NOMO-1 treated with dmso at 0.1 percent for 144 hours (cell line): ENCODE measurements around the gene RBMS3.
A peak's percentile ranks its signal among the peaks of the same experiment; 100 is the strongest.
"Not testable (repeated sequence)": the region's sequence is repeated elsewhere in the genome, so short reads cannot be mapped to it uniquely, and the experiment has no call there.

Experiments used
- DNase-seq: peaks from one replicate; lab custom pipeline; 2025; ENCODE audit not compliant: unreplicated experiment; lab: John Stamatoyannopoulos, UW

RBMS3 gene

DNA sequence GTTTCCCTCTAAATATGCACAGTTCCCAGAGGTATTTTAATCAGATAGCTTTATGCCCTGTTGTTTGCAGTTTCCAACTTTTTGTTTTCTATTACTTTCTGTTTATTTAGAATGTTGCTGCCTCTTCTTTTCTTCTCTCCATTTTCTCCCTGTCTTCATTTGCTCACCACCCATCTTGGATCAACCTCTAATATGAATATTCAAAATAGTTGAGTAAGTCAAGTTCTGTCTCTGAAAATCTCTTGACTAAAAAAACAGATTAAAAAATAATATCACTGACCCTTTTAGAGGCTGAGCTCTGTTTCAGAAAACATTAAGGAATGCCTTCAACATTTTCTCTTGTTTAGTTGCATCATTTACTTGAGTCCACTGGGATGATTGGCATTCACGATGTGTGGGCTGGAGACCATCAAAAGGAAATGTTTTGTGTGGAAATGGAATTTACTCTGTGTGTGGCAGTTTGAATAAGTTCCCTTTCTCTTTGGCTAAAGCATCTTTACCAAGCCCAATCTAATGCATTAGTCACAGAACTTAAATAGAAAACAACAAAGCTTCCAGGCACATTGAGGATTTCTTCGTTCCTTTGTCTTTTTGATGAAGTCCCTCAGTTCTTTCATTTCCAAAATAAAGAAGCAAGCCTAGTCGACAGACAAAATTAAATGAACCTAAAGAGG lies 691.6 kb downstream of the RBMS3 start:
- no peak for DNase-seq

DNA sequence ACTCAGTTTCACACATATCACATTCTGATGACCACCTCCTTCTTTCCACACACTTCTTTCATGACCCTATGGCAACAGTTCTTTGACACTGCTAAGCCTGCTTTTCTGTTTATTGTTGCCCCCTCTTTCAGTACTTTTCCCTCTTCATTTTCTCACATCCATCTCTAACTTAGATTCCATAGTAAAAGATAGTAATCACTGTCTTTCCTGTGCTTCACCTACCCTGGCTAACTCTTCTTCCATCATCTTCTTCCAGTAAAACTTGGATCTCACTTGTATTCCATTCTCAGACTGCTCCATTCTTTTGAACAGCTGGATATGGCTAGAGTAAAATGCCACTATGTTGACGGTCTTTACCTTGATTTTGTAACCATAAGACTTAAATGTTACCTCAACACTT lies 692.9 kb downstream of the RBMS3 start:
- no peak for DNase-seq

DNA sequence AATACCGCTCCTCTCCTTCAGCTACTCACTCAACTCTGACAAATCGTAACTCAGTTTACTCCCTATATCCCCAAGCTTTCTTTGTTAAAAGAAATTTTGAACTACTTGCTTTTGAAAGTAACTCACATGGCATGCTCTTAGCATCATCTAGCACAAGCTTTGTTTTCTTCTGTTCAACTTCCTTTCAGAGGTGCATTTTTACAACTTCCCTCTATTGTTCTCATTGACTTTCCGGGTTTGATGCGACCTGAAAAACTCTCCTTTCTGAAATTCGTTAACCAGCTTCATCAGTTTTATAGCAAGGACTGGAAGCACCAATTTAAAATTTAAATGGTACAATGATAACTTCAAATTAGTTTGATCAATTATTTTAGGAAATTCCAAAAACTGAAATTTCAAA lies 696.0 kb downstream of the RBMS3 start:
- no peak for DNase-seq

DNA sequence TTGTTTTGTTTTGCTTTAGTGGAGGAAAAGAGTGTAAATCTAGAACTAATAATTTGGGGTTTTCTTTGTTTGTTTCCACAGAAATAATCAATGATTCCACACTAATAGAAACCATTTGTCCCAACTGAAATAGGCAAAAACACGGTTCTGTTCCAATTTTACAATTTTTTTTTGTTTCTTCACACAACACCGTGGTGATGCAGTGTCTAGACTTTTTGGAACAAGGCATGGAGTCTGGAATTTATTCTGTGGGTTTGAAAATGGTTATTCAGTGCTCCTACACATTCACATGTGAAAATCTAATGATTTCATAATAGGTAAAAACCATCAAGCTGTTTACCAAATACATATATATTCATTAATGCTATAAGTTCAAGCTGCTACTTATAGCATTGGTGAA lies 696.5 kb downstream of the RBMS3 start:
- DNase-seq = no peak

DNA sequence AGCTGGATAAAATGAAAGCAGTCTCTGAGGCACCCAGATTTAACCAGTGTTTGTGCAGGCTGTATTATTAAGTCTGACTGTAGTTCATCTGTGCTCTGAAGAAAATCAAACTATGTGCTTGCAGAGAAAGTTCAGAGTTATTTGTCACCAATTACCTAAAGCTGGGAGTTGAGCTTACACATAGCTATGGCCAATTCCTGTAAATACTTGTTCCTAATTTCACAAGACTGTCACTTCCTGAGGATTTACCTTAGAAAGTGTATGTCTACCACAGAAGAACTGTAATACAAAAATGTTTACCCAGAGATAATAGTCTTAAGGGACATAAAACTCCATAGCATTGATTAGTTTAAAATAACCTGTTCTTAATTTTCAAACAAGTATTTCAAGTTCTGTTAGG lies 697.2 kb downstream of the RBMS3 start:
- no peak for DNase-seq

DNA sequence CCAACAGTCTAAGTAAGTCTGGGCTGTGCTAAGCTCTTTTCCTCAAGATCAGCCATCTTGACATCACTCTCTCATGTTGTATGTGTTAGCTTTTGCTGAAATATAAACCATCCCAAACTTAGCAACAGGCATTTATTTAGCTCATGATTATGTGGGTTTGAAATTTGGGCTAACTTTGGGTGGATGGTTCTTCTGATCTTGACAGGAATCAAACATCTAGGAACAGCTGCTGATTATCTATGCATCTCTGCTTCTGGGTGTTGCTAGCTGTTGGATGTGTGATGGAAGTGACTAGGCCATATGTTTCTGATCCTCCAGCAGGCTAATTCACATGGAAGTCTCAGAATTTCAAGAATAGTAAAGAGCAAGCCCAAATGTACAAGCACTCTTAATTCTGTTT lies 710.3 kb downstream of the RBMS3 start:
- DNase-seq = no peak

DNA sequence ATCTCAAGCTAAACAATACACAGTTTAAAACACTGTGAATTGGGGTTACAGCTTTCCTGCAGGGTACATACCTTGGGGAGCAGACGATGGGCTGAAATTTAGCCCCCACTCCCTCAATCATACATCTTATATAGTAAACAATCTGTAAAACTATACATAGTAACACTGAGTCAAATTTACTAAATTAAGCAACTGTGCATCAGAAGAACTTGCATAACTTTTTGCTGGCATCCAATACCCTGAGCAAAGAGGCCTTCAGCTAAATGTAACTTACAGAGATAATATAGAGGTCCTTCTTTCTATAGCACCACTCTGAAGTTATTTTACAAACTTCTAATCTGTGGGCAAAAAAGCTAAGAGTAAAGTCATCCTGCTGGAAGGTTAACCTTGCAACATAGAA lies 721.9 kb downstream of the RBMS3 start:
- no peak for DNase-seq

DNA sequence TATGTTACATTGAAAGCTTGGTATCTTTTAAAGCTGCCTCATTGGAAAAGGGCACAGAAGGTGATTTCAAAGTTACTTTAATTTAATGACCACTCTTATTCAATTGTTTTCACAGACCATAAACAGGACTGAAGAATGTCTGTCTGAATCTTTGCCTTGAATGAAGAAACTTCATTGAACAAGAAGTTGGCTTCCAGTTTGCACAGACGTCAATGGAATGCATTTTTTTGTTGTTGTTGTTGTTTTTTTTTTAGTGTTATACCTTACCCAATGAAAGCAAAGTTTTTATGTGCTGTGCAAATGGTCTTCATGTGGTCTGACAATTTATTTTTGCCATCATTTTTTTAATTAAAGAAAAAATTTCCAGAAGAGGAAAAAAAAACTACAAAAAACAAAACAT lies 722.9 kb downstream of the RBMS3 start:
- no peak for DNase-seq

DNA sequence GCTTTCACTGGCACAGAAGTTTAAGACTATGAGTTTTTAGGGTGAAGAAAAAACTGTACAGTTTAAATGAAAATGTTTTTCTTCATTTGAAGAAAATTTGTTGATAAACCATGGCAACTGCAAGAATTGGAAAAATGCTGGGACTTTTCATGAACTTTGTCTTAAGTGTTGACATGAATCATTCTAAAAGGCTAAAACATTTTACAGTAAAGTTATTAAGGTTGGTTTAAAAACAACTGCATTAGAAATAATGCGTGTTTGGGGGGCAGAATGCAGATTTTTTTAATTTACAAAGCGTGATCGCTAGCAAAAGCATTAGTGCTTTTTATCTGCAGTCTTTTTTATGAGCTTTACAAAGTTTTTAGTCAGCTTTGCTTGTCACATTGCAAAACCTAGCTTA lies 723.6 kb downstream of the RBMS3 start:
- no peak for DNase-seq

DNA sequence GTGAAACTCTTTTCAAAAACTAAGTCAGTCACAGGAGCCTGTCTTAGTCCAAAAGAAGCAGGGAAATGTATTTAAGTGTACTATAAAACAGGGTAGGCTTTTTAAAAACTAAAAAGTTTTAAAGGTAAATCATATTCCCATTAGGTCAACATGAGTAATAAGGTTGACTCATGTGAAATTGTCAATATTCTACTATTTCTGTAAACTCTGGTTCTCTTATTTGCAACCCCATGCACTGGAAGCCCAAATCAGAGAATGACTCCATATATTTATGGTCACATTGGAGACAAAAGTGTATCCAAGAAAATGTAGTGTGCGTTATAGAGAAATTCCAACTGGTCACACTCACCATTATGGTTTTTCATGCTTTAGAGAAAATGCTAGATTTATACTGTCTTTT lies 725.2 kb downstream of the RBMS3 start:
- DNase-seq = no peak

DNA sequence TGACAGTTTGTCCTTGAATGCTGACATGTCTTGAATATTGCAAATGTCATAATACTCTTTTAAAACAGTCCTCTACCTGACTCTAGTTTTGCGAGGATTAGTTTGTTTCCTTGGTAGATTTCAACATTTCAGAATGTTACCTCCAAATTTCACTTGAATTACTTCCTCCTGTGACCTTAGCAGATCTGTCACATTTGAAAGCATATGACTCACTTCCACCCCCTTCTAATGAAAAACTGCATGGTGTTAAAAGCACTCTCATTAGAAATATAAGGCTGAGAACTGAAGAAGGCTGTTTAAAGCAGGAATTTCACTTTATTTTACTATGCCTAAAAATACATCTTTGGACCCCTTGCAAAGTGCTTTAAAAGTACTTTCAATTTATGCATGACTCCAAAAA lies 726.8 kb downstream of the RBMS3 start:
- peak; percentile 50 for DNase-seq

DNA sequence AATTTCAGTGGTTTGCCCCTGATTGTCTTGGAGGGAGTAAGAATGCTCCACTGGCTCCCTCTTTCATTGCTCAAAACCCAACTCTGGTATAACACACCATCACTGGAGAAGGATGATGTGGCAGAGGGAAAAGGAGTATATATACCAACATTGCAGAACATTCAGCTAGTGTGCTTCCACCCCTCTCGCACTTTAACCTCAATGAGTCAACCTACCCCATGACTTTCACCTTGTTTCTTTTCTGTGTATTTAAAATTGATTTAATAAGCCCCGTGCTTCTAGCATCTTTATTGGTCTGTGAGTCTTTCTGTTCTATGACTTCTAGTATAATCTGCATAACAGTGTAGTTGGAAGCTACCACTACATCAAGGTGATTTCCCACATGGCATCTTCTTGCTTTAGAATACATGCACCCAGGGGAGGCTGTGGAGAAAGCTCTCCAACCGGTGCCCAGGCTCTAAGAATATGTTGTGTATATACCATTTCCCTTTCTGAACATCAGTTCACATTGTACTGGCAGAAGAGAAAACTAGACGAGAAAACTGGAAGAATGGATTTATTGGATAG lies 730.4 kb downstream of the RBMS3 start:
- DNase-seq = no peak

DNA sequence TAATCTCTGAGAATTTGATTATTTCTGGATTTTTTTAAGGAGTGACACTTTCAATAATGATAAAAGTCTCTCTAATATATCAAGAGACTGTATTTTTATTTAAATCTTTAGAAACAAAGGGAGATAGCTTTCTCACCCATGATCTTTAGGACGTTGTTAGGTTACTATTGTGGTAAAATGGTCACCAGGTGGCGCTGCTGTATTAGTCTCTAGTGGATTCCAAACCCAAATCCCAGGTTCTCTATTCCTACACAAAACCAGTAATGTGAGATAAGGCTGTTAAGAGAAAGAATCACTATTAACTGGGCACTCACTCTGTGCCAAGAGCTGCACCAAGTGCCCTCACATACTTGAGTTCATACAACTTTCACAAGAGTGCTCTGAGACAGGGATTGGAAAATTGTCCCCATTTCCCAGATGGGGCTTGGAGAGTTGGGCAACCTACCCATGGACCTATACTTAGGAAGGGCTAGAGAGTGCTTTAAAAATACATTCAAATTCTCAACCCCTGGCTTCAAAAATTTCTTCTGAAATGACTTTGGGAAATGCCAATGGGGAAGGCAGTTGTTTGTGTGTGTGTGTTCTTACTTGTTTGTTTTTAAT lies 732.2 kb downstream of the RBMS3 start:
- DNase-seq = no peak

DNA sequence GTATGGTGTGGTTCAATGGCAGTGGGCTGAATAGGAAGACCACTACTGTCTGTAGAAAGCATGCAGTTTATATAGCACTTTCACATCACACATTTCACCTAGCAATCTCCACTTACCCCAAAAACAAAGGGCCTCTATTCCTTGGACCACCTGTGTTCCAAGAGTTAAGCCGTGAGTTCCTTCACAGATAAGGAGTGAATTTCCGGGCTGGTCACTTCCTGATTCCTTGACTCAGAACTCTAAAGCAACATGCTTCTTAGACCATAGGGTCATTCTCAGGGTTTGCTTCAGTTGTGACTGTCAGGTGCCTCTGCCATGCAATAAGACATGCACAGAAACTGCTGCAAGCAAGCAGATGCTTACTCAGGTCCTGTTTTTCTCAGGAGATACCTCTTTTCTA lies 737.0 kb downstream of the RBMS3 start:
- DNase-seq = no peak

DNA sequence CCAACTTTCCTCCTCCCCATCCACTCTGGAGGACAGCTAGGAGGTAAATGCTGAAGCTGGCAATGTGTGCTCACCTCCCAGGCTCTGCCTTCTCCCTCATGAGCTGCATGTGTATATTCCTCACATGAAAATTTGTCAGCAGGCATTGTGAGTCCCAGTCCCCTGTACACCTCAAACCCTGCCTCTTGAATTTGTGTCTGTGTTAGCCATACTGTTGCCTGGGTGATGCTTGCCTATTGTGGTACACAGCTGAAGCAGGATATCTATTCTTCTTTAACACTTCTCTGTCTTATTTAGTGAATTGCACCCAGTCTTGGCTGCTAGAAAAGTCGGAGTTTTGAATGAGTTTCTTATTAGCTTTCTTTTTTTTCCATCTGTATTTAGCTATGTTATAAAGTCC lies 739.5 kb downstream of the RBMS3 start:
- no peak for DNase-seq

DNA sequence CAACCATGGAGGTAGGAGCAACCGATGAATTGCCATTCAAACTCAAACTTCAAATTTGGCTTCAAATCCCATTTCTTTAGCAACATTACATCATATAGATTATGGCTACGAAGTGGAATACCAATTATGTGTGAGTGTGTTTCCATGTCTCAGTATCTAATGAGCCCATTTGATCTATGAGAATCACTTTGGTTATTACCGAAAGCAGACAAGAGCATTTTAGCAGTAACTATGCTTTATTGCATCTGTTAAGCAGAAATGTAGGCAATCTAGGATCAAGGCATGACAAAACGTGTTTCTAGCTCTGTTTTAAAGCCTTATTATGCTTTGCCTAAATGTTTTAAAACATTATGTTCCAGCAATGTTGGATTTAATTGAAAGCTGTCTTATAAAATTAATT lies 743.6 kb downstream of the RBMS3 start:
- DNase-seq = no peak

DNA sequence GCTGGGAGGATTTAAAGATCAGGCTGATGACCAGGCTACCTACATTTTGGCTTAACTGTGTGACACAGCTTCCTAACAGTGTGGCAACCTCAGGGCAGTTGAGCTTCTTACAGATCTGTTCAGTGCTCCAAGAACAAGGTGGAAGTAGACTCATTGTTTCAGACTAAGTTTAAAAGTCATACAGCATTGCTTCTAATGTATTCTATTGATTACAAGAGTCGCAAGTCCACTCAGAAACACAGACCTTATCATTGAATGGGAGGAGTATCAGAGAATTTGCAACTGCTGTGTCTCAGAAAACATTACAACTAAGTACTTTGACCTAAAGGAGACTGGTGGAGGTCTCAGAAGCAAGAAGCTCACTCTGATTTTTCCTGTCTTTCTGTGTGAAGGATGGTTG lies 746.0 kb downstream of the RBMS3 start:
- DNase-seq = no peak

DNA sequence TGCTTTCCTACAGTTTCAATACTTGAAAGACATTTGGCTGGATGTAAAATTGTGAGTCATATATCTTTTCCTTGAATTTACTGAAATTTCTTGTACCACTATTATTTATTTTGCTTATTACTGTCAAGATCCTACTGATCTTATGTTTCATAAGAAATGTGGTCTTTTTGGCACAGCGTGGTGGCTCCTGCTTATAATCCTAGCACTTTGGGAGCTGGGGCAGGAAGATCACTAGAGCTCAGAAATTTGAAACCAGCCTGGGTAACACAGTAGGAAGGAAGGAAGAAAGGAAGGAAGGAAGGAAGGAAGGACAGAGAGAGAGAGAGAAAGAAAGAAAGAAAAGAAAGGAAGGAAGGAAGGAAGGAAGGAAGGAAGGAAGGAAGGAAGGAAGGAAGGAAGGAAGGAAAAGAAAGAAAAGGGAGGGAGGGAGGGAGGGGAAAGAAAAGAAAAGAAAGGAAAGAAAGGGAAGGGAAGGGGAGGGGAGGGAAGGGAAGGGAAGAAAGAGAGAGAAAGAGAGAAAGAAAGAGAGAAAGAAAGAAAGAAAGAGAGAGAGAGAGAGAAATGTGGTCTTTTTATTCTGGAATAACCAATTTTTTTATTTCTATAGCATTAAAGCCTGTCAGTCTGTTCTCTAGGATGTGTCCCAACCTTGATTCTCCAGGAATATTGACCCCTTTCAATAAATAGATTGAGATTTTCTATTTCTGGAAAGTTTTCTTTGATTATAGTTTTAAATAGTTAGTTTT lies 753.5 kb downstream of the RBMS3 start:
- DNase-seq = no peak

DNA sequence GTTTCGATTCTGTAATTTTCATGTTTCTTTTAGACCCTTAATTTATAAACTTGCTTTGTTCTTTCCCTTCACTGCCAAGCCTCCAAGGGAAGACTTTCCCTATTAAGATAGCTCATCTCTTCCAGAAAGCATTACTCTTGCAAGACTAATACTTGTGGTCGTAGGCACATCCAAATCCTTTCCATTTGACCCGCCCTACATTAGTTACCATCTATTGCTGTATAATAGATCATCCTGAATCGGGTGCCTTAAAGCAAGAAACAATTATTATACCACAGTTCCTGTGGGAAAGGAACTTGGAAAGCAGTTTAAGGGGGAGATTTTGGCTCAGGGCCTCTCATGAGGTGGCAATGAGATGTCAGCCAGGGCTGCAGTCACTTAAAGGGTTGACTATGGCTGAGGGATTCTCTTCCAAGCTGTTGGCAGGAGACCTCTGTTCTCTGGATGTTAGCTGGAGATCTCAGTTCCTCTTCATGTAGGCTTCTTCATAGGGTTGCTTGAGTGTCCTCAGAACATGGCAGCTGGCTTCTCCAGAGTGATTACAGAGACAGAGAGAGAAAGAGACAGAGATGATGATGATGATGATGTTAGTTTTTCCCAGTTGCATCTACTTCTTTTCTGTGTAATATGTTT lies 755.2 kb downstream of the RBMS3 start:
- DNase-seq = no peak

DNA sequence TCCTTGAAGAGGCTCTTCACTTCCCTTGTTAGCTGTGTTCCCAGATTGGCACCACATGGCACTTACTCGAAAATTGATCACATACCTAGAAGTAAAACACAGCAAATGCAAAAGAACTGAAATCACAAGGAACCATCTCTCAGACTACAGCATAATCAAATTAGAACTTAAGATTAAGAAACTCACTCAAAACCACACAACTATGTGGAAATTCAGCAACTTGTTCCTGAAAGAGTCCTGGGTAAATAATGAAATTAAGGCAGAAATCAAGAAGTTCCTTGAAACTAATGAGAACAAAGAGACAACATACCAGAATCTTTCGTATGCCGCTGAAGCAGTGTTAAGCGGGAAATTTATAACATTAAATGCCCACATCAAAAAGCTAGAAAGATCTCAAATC lies 759.3 kb downstream of the RBMS3 start:
- peak; percentile 12 for DNase-seq

DNA sequence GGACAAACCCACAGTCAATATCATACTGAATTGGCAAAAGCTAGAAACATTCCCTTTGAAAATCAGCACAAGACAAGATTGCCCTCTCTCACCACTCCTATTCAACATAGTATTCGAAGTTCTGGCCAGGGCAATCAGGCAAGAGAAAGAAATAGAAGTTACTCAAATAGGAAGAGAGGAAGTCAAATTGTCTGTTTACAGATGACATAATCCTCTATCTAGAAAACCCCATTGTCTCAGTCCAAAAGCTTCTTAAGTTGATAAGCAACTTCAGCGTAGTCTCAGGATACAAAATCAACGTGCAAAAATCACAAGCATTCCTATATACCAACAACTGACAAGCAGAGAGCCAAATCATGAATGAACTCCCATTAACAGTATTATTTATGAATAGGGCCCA lies 760.6 kb downstream of the RBMS3 start:
- not testable (repeated sequence) for DNase-seq
